ENCODE results near the gene ZNF783.
"Not testable (repeated sequence)": the region's sequence is repeated elsewhere in the genome, so short reads cannot be mapped to it uniquely, and the experiment has no call there.

The ZNF783 gene

DNA sequence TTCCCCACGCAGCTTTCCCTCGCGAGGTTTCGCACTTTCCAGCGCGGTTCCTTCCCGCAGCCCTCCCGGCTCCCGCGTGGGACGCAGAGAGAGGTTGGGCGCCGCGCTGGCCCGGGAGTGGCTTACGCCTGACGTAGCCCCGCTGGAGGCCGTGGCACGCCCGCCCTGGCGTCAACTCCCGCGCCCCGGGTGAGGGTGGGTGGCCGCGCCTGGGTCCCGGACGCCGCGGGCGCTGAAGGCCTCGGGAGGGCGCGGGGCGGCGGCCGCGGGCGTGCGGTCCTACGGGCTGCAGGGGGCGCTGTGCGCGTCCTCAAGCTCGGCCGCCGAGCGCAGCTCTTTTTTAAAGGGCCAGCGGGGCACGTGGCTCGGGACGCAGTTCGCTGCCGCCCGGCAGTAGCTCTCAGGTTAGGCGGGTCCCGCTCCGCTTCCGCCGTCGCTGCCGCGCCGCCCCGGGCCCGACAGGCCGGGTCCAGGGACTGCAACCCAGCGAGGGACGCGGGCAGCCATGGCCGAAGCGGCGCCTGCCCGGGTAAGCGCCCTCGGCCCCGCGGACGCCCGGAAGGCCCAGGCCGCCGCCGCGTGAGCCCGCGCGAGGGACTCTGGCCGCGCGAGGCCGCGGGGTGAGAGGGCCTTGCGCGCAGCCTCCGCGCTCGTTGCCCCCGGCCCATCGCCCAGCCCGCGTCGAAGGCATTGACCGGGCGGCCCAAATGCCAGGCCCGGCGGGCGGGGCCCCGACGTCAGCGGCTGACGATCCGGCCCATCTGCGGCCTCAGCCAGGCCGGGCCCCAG, at the start of gene ZNF783:
Gene ZNF783, plus strand, starts transcription at position 368 of the 789 bp plus-strand sequence. Its CDS starts 138 bp downstream, at position 506.
- DNase-seq = peak; percentile 90

DNA sequence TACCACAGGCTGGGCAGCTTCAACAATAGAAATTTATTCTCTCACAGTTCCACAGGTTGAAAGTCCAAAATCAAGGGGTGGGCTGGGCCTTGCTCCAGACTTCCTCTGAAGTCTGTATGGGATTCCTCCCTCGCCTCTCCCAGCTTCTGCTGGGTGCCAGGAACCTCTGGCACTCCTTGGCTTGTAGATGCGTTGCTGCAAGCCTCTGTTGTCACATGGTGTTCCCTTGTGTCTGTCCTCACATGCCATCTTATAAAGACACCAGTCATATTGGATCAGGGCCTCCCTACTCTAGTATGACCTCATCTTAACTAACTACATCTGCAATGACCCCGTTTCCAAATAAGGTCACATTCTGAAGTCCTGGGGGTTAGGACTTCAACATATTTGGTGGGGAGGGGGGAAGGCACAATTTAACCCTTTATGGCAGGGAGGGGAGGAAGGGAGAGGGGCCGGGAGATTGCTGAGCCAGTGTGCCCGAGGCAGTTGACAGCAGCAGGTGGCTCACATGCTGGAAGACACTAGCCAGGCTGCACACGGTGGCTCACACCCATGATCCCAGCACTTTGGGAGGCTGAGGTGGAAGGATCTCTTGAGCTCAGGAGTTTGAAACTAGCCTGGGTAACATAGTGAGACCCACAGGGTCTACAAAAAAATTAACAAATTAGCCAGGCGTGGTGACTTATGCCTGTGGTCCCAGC, 47.8 kb upstream of the ZNF783 start:
- no peak for DNase-seq

DNA sequence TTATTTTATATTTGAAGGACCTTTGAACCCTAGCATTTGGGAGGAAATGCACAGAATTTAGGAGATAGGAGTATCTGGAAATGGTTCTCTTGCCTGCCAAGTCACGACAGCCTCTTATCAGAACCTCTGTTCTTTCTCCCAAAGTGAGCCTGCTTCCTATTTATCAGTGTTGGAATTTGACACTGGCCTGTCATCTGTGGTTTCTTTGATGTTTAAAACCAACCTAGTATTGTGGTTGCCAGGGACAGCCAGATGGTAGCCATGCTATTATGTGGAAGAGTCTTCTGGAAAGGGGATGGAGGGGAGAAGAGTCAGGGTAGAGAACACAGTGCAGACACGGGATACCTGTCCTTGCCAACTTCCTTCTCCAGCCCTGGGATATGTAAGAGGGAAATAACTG, 45.6 kb upstream of the ZNF783 start:
- DNase-seq = no peak

DNA sequence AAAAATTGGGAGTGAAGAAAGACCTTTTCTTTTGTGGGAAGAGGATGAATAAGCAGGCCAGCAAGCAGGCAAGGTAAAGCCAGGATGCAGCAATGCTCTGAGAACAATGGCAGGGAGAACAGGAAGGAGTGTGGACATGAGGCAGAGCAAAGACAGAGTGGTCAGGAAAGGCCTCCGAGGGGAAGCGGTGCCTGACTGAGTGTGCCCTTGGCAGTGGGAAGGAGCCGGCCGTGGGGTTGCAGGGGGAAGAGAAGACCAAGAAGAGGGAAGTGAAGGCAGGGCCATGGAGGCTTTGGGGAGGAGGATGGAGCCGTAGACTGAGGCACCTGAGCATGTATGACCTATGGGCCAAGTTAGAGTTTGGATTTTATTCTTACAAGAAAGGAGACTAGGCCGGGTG, 44.4 kb upstream of the ZNF783 start:
- DNase-seq = no peak

DNA sequence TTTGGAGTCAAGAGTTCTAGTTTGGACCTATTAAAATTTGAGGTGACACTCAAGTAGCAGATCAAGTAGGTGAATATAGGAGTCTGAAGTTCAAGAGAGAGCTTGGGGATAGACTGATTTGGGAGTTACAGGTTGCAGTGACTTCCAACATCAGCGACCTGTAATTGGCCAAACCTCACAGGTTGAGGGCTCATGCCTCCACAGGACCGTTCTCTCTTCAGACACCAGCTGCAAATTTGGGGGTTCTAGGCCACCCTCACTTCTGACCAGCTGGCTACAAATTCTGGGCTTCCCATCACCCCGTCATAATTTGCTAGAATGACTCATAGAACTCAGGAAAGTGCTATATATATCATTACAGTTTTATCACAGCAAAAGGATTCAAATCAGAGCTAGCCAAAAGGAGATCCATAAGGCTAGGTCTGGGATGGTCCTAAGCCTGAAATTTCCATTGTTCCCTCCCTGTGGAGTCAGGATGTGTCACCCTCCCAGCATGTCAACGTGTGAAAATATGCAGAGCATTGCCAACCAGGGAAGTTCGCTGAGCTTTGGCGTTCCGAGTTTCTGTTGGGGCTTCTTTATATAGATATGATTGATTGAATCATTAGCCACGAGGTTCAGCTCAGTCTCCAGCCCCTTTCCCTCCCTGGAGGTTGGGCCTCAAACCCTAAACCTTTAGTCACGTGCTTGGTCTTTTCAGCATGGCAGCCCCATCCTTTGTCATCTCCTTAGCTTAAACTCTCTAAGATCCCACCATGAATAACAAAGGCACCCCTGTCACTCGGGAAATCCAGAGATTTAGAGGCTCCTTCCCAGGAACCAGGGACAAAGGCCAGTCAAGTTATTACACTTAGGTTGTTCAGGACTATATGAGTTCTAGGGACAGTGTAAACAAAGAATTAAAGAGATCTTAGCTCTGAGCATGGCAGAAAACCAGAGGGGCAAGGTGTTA, 43.3 kb upstream of the ZNF783 start:
- no peak for DNase-seq

DNA sequence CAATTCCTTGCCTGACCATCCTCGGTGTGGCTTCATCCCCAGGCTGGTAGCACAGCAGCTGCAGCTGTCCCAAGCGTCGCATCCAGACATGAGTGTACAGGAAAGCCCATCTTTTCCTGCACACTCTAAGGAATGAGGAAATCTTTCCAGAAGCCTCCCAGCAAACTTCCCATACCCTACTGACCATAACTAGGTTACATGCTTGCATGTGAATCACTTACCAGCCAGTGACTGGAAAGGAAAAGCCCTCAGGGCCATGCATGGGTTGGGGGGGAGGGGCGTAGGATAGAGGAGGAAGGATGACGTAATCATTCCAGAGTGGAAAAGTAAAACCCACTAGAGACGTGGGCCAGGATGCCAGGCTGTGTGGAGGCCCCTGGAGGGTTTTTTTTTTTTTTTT, 41.5 kb upstream of the ZNF783 start:
- DNase-seq = no peak

DNA sequence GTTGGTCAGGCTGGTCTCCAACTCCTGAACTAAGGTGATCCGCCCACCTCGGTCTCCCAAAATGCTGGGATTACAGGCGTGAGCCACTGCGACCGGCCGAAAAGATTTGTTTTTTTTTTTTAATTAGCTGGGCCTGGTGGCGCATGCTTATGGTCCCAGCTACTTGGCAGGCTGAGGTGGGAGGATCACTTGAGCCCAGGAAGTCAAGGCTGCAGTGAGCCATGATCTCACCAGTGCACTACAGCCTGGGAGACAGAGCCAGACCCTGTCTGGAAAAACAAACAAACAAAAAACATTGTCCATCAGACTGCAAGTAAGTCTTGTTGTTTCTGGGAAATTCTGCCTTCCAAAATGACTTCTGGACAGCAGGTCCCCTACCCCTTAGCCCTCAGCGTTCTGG, 38.8 kb upstream of the ZNF783 start:
- DNase-seq = no peak

DNA sequence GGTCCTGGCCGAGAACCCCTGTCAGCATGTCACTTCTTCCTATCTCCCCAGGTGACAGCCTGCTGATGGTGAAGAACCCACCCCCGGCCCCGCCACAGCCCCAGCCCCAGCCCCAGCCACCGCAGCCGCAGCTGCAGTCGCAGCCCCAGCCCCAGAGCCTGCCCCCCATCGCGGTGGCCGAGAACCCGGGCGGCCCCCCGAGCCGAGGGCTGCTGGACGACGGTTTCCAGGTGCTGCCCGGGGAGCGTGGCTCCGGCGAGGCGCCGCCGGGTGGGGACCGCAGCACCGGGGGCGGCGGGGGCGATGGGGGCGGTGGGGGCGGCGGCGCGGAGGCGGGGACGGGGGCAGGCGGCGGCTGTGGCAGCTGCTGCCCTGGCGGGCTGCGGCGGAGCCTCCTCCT, 38.2 kb upstream of the ZNF783 start:
- DNase-seq = no peak

DNA sequence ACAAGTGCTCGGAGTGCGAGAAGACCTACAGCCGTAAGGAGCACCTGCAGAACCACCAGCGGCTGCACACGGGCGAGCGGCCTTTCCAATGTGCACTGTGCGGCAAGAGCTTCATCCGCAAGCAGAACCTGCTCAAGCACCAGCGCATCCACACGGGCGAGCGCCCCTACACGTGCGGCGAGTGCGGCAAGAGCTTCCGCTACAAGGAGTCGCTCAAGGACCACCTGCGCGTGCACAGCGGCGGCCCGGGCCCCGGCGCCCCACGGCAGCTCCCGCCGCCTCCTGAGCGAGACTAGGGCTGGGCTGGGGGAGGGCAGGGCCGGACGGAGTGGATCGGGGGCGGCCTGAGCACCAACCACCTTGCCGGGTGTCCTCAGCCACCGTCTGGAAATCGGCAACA, 37.6 kb upstream of the ZNF783 start:
- no peak for DNase-seq

DNA sequence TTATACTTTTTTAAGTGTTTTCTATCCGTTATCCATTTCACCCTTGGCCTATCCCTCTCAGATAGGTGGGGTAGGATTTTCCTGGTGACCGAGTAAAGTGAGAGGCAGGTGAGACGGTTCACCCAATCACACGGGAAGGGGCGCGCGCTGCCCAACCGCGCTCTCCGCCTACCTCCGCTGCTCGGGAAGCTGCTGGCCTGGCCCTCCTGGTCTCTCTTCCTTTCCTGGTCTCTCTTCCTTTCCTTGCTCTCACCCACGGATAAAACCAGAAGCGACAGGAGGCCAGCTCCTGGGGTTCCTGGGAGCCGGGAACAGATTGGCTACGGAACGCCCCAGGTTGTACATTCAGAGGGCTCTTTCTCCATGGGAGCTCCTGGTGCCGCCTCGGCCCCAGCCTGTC, 36.9 kb upstream of the ZNF783 start:
- DNase-seq = no peak

DNA sequence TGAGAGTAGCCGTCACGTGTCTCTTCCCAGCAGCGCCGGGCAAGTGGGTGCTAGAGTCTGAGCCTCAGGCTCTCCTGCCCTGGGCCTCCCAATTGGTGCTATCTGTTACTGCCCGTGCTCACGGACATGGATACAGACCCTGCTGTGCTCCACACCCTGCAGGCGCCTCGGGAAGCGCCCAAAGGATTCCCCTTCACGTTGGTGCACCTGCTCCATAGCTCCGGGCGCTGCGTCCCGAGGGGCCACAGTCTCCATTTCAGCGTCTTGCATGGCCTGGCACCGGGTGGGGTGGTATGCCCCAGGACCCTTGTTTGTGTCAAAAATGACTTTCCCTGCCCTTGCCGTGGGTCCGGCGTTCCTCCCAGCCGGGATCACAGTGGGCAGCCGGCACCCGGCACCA, 36.3 kb upstream of the ZNF783 start:
- DNase-seq = no peak

DNA sequence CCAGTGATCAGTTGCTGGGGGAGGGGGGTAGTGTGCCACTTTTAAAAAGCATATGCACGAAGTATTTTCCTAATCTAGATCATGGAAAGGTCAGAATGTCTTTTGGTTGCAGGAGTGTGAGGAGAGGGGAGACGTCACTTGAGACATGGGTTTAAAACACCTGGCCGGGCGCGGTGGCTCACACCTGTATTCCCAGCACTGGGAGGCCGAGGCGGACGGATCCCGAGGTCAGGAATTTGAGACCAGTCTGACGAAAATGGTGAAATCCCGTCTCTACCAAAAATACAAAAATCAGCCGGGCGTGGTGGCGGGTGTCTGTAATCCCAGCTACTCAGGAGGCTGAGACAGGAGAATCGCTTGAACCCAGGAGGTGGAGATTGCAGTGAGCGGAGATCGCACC, 35.6 kb upstream of the ZNF783 start:
- DNase-seq = not testable (repeated sequence)

DNA sequence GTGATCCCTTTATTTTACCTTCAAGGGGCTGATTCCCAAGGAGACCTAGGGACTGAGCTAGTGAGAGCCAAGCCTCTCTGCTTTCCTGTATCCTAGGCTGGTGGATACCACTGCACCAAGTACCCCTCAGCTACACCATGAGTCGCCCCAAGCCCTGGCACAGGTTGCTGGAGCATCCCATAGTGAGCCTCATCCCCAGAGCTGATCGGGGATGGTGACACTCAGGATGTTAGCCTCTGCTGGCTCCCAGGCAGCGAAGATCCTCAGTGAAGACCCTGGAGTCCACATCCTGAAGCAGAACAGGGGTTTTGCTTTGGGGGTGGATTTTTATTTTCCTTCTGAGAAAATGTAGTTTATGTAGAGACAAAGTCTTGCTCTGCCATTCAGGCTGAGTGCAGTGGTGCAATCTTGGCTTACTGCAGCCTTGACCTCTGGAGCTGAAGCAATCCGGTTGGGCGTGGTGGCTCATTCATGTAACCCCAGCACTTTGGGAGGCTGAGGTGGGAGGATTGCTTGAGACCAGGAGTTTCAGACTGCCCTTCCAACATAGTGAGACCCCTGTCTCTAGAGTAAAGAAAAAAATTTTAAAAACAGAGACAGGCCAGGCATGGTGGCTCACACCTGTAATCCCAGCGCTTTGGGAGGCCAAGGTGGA, 35.0 kb upstream of the ZNF783 start:
- DNase-seq = no peak

DNA sequence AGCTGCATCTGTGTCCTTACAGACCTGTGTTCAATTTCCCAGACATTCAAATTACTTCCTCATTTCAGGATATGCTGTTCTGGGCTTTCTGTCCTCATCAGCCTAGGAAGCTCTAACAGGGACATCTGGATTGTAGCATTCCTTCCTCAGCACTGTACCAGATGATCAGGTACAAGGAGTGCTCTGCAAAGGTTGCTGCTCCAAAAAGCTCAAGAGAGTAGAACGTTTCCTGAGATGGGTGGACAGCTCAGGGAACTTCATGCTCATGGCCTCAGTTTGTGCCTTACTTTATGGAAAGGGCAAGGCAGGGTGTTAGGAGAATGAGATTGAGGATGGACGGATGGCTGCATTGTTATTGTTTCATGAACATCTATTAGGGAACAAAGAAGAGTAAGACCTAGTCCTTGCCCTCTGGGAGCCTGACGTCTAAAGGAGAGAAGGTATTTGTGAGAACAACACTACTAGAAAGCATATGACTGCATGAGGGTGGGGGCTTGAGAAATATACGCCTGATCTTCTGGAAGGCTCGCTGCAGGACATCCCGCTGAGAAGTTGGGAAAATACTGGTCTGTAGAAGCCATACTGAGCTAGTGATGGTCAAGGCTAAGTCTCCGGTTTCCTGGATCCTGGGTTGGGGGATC, 33.0 kb upstream of the ZNF783 start:
- DNase-seq = no peak

DNA sequence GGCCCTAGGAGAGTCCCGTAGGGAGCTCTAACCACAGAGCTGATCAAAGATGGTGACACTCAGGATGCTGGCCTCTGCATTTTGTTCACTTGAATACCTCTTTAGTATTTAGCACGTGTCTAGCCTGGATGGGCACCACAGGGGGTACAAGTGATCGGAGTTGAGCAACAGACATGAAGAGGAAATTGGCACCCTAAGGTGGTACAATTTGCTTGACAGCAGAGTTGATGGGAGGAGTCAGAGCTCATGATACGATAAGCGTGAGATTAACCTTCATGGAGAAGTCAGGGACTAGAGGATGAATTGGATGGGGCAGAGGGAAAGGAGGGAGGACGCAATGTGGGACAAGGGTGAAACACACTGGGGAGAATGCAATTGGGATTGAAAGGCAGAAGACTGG, 32.5 kb upstream of the ZNF783 start:
- DNase-seq = no peak

DNA sequence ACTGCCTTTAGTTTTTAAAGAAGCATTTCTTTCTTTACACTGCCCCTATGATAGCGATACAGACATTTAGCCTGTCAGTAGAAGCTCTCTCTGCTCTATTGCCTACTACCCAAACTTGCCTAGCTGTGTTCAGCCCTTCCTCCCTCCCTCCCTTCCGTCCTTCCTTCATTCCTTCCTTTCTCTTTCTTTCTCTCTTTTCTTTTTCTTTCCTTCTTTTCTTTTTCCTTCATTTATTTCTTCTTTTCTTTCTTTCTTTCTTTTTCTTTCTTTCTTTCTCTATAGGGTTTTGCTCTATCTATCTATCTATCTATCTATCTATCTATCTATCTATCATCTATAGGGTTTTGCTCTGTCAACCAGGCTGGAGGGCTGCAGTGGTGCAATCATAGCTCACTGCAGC, 29.6 kb upstream of the ZNF783 start:
- DNase-seq = no peak

DNA sequence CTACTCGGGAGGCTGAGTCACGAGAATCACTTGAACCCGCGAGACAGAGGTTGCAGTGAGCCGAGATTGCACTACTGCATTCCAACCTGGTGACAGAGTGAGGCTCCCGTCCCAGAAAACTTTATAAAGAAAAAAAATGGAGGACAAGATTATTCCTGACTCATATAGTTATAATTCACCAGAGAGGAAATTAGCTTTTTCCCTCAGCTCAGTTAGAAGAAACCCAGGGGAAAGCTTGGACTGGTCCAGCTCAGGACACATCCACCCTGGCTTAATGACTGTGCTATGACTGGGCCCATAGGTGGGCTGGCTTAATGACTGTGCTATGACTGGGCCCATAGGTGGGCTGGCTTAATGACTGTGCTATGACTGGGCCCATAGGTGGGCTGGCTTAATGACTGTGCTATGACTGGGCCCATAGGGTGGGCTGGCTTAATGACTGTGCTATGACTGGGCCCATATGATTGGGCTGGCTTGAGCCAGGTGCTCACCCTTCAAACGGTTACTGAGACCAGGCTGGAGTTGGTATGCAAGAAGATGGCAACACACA, 28.3 kb upstream of the ZNF783 start:
- not testable (repeated sequence) for DNase-seq

DNA sequence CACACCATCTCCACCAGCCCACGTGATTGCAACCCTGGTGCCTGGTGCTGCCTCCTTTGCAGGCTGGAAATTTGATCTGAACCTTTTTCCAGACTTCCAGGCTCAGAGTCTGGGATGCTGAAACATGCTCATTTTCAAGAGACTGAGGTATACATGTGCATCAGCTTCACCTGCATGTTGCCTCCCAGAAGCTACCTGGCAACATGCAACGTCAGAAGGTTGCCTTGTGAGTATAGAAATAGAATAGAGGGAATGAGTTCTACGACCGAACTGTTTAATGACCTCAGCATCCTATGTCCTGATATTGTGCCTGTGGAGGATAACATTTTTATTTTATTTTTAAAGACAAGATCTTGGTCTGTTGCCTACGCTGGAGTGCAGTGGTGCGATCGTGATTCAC, 24.5 kb upstream of the ZNF783 start:
- DNase-seq = no peak

DNA sequence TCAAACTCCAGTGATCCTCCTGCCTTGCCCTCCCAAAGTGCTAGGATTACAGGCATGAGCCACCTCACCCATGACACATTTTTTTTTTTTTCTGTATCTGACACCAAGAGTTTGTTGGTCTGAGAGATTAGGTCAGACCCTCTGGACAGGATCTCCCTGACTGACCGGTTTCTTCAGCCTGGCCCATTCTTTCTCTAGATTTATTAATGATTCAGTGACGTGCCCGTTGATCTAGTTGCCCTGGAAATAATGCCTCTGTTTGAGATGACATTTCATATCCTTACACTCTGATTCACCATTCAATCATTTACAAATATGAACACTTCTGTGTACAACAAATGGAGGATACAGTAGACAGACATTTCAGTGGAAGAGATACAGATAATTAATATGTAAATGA, 23.9 kb upstream of the ZNF783 start:
- DNase-seq = no peak

DNA sequence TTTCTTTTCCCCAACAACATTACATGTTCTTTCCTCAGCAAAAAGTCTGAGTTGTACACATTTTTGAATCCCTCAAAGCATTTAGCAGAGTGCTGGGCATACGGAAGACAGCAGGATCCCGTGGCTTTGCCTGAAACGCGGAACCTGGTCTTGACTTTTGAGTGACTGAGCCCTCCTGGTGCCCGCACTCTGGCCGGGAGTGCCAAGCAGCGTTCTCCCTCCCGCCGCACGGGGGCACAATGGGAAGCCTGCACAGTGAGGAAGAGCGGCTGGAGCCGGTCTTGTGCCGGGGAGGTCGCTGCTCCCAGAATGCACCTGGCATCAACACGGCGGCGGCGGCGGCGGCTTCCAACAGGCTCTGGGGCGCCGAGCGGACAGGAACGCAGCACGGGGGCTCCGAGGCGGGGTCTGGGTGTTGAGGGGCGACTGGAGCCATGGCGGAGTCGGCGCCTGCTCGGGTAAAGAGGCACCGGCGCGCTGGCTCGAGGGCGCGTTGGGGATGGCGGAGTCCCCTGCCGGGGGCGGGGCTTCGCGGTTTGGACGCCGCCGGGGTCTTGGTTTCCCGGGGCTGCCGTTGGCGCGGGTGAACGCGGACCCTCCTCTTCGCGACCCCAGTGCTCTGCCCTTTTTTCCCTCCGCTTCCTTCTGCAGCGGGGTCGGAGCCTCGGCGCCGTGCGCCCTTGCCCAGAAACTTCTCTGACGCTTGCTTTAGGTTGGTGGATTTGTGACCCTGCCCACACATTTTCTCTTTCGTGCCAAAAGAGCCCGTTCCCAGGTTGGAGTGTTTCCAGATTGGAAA, 22.5 kb upstream of the ZNF783 start, which contains the start of gene ZNF212:
Gene ZNF212, plus strand, starts transcription at position 307 of the 799 bp plus-strand sequence. Its CDS starts 128 bp downstream, at position 435.
- peak; percentile 88 for DNase-seq

DNA sequence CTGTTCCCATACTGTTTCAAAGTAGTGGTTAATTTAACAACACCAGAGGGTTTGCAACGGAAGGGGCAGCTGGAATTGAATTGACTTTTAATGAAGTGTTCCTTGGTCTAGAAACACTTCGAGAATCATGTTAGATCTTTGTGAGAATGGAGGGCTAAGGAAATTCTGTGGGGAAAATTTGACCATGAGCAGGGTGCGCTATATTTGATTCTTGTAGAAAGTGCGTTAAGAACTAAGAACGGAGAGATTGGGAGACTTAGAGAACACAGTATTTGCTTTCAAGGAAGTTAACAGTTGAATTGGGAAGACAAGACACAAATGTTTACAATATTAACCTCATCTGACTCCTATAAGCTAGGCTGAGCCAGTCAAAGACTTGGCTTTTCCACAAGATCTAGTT, 21.4 kb upstream of the ZNF783 start:
- no peak for DNase-seq

All from activated T-cell treated with anti-CD3 and anti-CD28 coated beads, Interleukin-2, amount 50 U/mL, for 1 hour (primary cell).